WTC11 (cell line): Measurements from ENCODE around the gene PTGIS. TPM values are rescaled to one million over a fixed set of nuclear protein-coding genes. Genes with fewer than 3 reads are reported as not detected.

Source experiments
- AFF4 ChIP-seq: sonication (generic); formaldehyde crosslinking; IDR thresholded peaks from 2 replicates; pipeline ENCODE4 v1.8.1; 2023; ENCODE audit warnings: mild to moderate bottlenecking, missing genetic modification reagents, borderline replicate concordance
- ATF1 ChIP-seq: sonication (generic); formaldehyde crosslinking; IDR thresholded peaks from 2 replicates; pipeline ENCODE4 v1.8.1; 2023; ENCODE audit warnings: mild to moderate bottlenecking, moderate library complexity, missing genetic modification reagents
- ATF3 ChIP-seq: sonication (generic); formaldehyde crosslinking; conservative IDR thresholded peaks from 2 replicates; pipeline ENCODE4 v1.8.1; 2022; ENCODE audit warnings: mild to moderate bottlenecking, missing genetic modification reagents
- ATF6 ChIP-seq: sonication (generic); formaldehyde crosslinking; IDR thresholded peaks from 2 replicates; pipeline ENCODE4 v1.8.1; 2023; ENCODE audit warnings: mild to moderate bottlenecking, missing genetic modification reagents
- CREB1 ChIP-seq: sonication (generic); formaldehyde crosslinking; IDR thresholded peaks from 2 replicates; pipeline ENCODE4 v1.8.0; 2023; ENCODE audit warnings: mild to moderate bottlenecking, missing genetic modification reagents
- E2F1 ChIP-seq: sonication (generic); formaldehyde crosslinking; IDR thresholded peaks from 2 replicates; pipeline ENCODE4 v1.8.0; 2022; ENCODE audit warnings: mild to moderate bottlenecking, missing genetic modification reagents
- E2F4 ChIP-seq: sonication (generic); formaldehyde crosslinking; IDR thresholded peaks from 2 replicates; pipeline ENCODE4 v1.8.1; 2022; ENCODE audit warnings: low read depth, mild to moderate bottlenecking, moderate library complexity, missing genetic modification reagents, borderline replicate concordance
- ESRRA ChIP-seq: sonication (generic); formaldehyde crosslinking; IDR thresholded peaks from 2 replicates; pipeline ENCODE4 v1.8.1; 2022; ENCODE audit warnings: mild to moderate bottlenecking, missing genetic modification reagents, borderline replicate concordance
- FOXJ3 ChIP-seq: sonication (generic); formaldehyde crosslinking; IDR thresholded peaks from 2 replicates; pipeline ENCODE4 v1.9.0; 2021; ENCODE audit warnings: missing genetic modification reagents, mild to moderate bottlenecking, borderline replicate concordance
- GRHL2 ChIP-seq: fragments of 250-450 bp; sonication (Bioruptor Pico); IDR thresholded peaks from 2 replicates; pipeline ENCODE4 v1.8.0; 2022; ENCODE audit warnings: mild to moderate bottlenecking, moderate library complexity; ENCODE audit not compliant: insufficient replicate concordance, severe bottlenecking
- GTF2I ChIP-seq: fragments of 250-450 bp; sonication (Bioruptor Pico); conservative IDR thresholded peaks from 2 replicates; pipeline ENCODE4 v1.4.0; 2021; ENCODE audit warnings: mild to moderate bottlenecking
- PRDM15 ChIP-seq: sonication (generic); formaldehyde crosslinking; IDR thresholded peaks from 2 replicates; pipeline ENCODE4 v1.8.0; 2022; ENCODE audit warnings: missing genetic modification reagents
- RORB ChIP-seq: fragments of 250-450 bp; sonication (Bioruptor Pico); IDR thresholded peaks from 2 replicates; pipeline ENCODE4 v1.9.0; 2021; ENCODE audit warnings: mild to moderate bottlenecking
- SMAD4 ChIP-seq: sonication (generic); formaldehyde crosslinking; IDR thresholded peaks from 2 replicates; pipeline ENCODE4 v1.8.0; 2022; ENCODE audit warnings: mild to moderate bottlenecking, missing genetic modification reagents
- SP1 ChIP-seq: sonication (generic); formaldehyde crosslinking; conservative IDR thresholded peaks from 2 replicates; pipeline ENCODE4 v1.8.1; 2022; ENCODE audit warnings: missing genetic modification reagents
- TEAD1 ChIP-seq: sonication (generic); formaldehyde crosslinking; IDR thresholded peaks from 2 replicates; pipeline ENCODE4 v1.8.0; 2022; ENCODE audit warnings: mild to moderate bottlenecking, missing genetic modification reagents
- USF1 ChIP-seq: sonication (generic); formaldehyde crosslinking; IDR thresholded peaks from 2 replicates; pipeline ENCODE4 v1.8.0; 2022; ENCODE audit warnings: mild to moderate bottlenecking, missing genetic modification reagents
- ZMAT4 ChIP-seq: fragments of 250-450 bp; sonication (Bioruptor Pico); IDR thresholded peaks from 2 replicates; pipeline ENCODE4 v1.9.0; 2021; ENCODE audit warnings: mild to moderate bottlenecking
- ZNF138 ChIP-seq: sonication (generic); formaldehyde crosslinking; conservative IDR thresholded peaks from 2 replicates; pipeline ENCODE4 v1.8.1; 2022; ENCODE audit warnings: mild to moderate bottlenecking, moderate library complexity, missing genetic modification reagents
- ZNF263 ChIP-seq: sonication (generic); formaldehyde crosslinking; IDR thresholded peaks from 2 replicates; pipeline ENCODE4 v1.8.1; 2022; ENCODE audit warnings: low read depth, mild to moderate bottlenecking, moderate library complexity, missing genetic modification reagents
- ZNF396 ChIP-seq: fragments of 250-450 bp; sonication (Bioruptor Pico); IDR thresholded peaks from 2 replicates; pipeline ENCODE4 v1.8.0; 2021; ENCODE audit warnings: mild to moderate bottlenecking, moderate library complexity, borderline replicate concordance
- ZNF512 ChIP-seq: sonication (generic); formaldehyde crosslinking; IDR thresholded peaks from 2 replicates; pipeline ENCODE4 v1.8.1; 2022; ENCODE audit warnings: missing genetic modification reagents, borderline replicate concordance
- ZNF671 ChIP-seq: fragments of 250-450 bp; sonication (Bioruptor Pico); IDR thresholded peaks from 2 replicates; pipeline ENCODE4 v1.8.0; 2021; ENCODE audit warnings: mild to moderate bottlenecking
- total RNA-seq: library from RNA; stranded (reverse); gene quantifications from 3 replicates; pipeline ENCODE4 v1.2.3, GENCODE V29; 2021

PTGIS gene
- total RNA-seq, 1 experiment from 2014 or later, result 24.3 TPM

GRCh38 chr20:49568278-49569151, 578 bp upstream of the PTGIS start (continued):
- TF ChIP-seq ZNF512 (CRISPR knock-in tag) (no peak), GRHL2 (CRISPR knock-in tag) (no peak), USF1 (CRISPR knock-in tag) (no peak), PRDM15 (CRISPR knock-in tag) (peak; percentile 64), ATF1 (CRISPR knock-in tag) (no peak), ZNF263 (CRISPR knock-in tag) (peak; percentile 97), ZNF396 (CRISPR knock-in tag) (no peak), AFF4 (CRISPR knock-in tag) (no peak), E2F4 (CRISPR knock-in tag) (no peak), ZNF138 (CRISPR knock-in tag) (no peak), ATF3 (CRISPR knock-in tag) (no peak), ATF6 (CRISPR knock-in tag) (no peak), GTF2I (CRISPR knock-in tag) (no peak), RORB (CRISPR knock-in tag) (no peak), ZNF671 (CRISPR knock-in tag) (no peak), SMAD4 (CRISPR knock-in tag) (no peak), SP1 (CRISPR knock-in tag) (peak; percentile 22; the same call in 1 of the 2 replicates), E2F1 (no peak), ZMAT4 (CRISPR knock-in tag) (no peak), TEAD1 (CRISPR knock-in tag) (peak; percentile 71; the same call in 1 of the 2 replicates), FOXJ3 (no peak), CREB1 (CRISPR knock-in tag) (no peak), ESRRA (no peak)
